Stimulated activated CD4-positive, alpha-beta T cell treated with anti-CD3 and anti-CD28 coated beads, TNF-alpha, amount 100 ng/mL, for 48 hours (primary cell): Measurements from ENCODE around the gene HPSE2.

Source experiments
- DNase-seq, 3 donors: peaks; one replicate each; pipeline ENCODE4 v3.0.0-alpha.2; 2020; ENCODE audit warnings: low read depth in 3 of 3

Gene HPSE2

DNA sequence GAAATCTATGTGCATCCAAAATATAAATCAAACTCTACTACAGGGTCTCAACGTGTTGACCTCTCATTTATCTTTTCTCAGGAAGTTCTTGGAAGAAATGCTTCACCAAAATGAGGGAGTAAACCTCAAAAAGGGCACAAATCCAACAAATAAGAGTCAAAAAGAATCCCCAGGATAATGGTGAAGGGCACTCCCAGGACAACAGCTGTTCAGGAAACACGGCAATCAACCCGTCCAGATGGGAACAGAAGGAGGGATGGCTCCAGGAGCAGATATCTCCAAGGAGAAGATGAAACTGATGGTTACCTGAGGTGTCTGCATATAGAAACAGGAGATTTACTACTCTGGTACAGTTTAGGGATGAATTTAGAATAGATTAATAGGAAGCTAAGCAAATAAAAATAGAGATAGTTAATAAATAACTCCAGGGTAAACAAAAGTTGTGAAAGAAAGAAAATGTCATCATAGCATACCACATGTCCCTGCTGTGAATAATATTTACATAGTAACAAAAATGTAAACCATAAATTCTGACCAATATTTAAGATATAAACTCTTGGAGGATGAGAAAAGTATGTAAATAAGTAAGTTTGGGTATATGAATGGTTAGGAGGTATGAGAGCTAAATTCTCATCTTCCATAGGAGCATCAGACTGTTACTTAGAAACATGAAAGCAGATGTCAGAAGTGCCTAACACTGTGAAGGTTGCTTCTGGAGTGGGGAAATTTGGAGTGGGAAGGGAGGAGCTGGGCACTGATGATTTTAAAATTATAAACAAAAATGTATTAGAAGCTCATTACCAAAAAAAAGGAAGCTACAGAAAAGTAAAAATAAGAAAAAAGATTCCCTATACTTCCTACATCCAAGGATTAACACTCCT is 551.4 kb downstream of the HPSE2 start:
- DNase-seq, result no peak

DNA sequence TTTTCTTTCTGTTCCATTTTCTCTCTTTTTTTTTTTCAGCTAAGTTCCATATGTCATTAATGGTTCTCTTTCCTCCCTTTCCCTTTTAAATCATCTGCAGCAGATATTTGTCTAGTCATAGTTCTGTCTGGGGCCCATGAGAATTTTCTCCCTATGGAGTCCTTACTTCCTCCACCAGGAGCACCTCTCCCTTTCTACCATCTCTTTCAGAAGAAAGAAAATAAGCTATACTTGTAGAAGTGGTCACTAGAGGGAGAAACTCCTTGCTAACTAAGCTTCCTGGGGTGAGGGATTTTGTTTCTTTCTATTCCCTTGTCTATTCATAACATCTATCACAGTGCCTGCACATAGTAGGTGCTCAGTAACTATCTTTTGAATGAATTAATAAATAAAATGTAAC is 558.8 kb downstream of the HPSE2 start:
- DNase-seq, result no peak

DNA sequence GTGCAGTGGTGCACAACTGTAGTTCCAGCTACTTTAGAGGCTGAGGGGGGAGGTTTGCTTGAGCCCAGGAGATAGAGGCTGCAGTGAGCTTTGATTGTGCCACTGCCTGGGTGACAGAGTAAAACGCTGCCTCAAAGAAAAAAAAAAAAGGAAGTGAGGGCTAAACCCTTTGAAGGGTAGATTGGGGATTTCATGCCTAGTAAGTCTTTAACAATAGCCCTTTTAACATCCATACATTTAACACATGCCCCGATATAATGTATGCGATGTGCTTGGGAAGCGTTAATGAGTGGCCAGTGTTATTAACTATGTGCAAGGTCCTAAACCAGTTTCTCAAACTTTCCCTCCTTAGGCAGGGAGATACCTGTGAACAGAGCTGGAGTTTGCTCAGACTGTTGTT is 559.8 kb downstream of the HPSE2 start:
- DNase-seq, result no peak

DNA sequence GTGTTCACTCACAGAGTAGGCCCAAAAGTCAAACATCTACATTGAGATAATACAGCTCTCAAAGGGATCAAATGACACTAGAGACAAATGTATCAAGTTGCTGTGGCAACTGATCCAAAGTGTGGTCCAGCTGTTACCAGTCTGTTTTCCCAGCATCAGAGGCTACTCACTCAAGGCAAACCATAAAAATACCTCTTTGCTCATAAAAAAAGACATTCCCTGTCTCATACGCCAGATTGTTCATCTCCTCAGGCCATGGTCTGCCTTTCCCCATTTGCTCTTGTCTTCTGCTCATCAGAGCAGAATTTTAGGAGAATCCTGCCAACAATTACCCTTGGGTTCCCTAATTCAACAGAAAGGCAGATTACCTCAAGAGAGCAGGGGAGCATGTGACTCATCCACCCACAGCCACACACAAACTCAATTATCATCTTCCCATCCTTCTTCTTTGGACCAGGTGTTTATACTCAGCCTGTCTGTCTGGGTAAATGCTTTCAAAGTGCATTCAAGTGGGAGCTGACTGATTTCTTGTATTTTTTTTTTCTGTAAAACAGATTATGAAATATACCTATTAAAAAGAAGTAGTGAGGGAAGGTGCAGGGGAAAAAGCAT is 562.4 kb downstream of the HPSE2 start:
- DNase-seq, result no peak

DNA sequence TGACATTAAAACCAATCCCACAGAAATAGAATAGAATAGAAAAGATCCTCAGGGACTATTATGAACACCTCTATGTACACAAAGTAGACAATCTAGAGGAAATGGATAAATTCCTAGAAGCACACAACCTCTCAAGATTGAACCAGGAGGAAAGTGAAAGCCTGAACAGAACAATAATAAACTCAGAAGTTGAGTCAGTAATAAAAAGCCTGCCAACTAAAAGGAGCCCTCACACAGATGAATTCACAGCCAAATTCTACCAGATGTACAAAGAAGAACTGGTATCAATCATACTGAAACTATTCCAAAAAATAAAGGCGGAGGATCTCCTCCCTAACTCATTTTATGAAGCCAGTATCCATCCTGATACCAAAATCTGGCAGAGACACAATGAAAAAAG is 568.6 kb downstream of the HPSE2 start:
- DNase-seq, result no peak

DNA sequence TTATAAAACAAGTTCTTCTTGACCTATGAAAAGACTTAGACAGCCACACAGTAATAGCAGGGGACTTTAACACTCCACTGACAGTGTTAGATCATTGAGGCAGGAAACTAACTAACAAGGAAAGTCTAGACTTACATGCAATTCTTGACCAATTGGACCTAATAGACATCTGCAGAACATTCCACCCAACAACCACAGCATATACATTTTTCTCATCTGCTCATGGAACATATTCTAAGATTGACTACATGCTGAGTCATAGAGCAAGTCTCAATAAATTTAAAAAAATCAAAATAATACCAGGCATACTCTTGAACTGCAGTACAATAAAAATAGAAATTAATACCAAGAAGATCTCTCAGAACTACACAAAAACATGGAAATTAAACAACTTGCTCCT is 569.4 kb downstream of the HPSE2 start:
- no peak for DNase-seq

DNA sequence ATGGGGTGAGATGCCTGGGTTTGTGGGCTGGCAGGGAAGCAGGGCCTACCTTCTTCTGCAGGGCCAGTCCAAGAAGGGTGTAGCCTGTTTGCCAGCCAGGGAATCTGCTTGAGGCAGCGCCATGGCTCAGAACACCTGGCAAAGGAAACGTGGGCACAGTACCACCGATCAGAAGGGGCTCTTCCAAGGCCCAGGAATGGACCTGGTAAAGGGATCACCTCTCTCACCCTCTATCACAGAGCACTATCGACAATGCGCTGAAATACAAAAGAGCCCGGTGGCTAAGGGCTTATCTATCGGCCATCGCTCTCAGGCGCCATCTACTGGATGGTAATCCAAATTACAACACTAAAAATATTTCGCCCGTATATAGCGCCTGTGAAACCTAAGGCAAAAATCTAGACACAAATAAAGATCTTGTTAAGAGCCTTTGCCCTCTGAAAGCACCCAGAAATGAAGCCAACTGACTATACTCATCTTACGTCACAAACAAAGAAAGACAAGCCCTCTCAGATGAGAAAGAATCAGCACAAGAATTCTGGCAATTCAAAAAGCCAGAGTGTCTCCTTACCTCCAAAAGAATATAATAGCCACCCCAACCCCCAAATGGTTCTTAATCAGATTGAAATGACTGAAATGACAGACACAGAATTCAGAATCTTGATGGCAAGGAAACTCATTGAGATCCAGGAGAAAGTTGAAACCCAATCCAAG is 571.2 kb downstream of the HPSE2 start:
- peak in 1 of 3 donors; percentile 13 for DNase-seq

DNA sequence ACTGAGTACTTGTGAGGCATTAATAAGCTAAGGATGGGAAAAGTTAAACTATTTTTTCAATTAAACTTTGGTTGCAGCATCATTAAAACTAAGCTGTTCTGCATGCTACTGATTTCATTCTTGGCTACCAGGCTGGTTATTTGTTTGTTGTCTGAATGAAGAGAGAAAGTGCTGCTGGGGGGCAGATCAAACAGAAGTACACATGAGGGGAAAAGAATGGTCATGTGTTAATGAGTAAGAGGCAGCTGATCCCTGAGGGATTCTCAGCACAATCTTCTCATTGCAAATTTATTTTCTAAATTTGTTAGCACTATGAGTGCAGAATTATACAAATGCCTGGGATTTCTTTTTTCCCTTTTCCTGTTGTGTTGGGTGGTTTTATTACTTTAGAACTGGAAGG is 575.7 kb downstream of the HPSE2 start:
- no peak for DNase-seq

DNA sequence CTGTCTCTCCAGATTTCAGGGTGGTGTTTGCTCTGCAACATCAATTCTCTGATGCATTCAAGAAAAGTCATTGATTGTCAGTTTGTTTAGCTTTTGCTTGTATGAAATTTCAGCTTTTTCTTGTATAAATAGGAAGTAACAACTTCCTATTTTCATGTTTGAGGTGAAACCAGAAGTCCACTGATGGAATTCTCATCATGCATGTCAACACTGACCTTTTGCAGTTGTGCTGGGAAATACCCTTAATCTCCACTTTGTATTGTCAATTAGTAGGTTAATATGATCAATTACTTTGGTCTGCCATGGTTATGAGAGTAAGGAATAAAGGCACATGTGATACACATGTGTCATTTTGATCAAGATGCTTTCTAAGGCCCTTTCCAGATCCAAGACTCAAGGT is 580.2 kb downstream of the HPSE2 start:
- no peak for DNase-seq

DNA sequence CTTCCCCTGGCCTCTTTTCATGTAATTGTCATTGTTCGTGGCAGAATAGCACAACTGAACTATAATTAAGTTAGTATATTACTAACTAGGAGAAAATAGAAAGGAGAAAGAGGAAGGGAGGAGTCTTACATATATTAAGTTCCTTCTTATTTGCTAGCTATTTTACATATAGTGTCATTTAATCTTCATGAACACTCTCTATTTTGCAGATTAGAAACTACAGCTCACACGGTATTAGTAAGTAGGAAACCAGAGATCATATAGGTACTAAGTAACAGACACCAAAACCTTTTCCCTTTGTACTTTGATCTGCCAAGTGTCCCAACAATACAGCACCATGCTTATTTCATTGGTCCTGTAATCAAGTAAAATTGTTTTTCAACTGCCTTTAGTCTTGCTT is 586.5 kb downstream of the HPSE2 start:
- no peak for DNase-seq

DNA sequence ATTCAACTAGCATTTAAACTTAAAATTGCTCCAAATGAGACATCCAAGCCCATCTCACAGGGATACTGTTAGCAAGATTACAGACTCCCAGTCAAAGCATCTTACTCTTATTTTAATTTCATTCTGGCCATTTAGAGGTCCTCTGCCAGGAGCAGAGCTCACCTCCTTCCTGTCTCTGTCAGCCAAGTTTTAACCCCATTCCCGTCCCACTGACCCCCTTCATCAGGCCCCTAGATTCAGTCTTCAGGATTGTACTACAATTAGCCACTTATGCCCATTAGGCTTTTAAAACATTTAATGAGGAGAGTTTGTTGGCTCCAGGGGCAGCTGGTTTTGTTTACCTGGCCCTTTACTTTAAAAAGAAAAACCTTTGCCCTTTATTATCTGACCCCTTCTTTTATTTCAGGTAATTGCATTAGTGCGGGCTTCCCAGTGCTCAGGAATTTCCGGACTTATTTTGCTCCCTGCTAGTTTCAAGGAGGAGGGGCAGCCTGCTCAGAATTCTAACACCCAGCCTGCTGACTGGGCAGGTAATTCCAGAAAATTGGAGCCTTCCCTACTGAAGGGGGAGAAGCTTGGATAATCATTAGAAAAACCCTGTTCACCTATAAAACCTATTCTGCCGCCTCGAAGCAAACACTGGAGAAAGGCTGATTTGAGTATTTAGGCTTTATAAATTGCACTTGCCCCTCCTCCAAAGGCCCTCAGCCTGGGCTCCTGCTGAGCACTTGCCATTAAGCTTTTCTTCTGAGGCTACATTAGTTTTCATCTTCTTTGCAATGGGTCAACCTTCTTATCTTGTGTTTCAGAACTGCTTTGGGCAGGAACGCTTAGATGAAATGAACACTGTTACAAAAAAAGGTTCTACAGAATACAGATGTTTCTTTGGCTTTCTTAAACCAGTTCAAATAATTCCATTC is 588.4 kb downstream of the HPSE2 start:
- no peak for DNase-seq

DNA sequence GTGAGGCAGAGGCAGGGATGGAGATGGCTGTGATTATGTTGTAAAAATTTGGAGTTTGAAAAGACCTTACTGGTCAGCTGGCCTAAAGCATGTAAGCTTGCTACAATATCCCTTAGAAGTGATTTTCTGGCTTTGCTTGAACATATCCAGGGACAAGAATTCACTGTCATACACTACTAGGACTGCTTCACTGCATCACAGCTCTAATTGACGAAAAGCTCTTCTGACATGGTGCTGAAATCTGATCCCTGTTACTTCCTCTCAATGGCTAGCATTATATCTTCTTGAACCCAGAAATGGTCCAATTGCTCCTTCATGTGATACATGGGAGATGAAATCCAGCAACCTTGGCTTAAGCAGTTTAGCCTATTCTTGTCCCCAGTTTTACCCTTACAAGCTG is 591.2 kb downstream of the HPSE2 start:
- DNase-seq, result no peak

DNA sequence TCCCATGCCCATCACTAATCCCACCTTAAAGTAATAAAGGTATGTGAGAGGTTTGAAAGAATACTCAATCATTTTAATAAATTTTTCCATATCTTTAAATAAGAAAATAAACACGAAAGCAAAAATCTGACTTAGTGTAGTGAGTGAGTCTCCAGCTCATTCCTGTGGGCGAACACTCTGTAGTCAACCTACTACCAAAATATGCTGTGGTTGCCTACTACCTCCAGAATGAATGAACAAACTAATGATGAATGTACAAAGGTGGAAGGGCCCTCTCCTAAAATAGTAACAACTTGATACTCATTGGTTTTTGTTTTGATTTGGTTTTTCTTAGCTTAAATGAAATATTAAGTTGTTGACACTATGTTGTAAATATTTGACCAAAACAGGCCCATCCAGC is 593.4 kb downstream of the HPSE2 start:
- DNase-seq, result no peak

DNA sequence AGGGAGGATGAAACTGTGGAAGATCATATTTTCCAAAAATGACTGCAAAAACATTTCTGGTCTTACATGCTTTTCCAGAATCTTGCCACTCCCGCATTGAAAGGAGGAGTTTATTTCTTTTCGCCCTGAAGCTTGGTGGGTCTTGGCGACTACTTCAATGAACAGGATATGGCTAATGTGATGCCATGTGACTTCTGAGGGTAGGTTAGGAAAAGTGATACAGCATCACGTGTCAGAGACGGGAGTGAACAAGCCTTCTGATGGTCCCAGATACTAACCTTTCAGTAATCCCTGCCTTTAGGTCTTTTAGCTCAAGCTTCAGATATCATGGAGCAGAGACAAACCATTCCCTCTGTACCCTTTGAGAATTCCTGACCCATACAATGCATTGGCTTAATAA is 596.7 kb downstream of the HPSE2 start:
- no peak for DNase-seq

DNA sequence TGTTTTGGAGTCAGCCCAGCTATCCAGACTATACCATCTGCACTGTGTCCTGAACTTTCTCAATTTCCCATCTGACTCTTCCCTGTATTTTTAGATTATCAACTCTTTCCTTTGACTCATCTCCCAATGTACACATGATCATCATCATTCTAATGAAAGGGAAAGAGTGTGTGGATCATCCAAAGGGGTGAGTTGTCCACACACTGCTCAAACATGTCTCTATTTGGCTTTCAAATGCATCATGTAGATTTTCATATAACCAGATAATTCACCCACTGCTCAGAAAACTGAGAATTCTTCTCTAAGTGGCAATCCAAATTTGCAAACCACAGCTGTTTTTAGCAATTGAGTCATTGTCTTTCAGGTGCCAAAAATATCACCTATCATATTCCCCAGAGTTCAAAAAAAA is 598.7 kb downstream of the HPSE2 start:
- no peak for DNase-seq

DNA sequence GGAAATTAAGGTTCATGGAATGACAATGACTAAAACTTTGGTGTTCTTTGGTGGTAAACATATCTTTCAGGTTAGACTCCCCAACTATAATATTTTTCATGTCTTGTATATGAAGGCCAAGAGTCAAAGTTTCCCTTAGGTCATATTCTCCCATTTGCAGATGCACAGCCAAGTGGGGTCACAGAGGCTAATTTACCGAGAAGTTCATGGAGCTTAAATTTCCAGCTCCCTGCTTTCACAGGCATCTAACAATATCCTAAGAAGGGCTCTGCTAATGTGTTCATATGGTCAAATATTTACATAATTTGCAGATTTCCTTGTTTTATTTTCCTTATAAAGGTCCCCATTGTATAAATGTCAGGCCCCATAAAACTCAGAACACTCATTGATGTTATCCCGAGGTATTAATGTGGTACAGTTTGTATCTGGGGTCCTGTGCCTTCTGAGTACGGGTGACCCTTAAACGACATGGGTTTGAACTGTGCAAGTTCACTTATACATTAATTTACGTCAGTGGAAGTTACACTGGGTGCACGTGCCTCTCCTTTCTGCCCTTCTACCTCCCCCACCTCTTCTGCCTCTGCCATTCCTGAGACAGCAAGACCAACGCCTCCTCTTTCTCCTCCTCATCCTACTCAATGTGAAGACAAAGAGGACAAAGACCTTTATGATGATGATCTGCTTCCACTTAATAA is 603.0 kb downstream of the HPSE2 start:
- DNase-seq, result no peak

DNA sequence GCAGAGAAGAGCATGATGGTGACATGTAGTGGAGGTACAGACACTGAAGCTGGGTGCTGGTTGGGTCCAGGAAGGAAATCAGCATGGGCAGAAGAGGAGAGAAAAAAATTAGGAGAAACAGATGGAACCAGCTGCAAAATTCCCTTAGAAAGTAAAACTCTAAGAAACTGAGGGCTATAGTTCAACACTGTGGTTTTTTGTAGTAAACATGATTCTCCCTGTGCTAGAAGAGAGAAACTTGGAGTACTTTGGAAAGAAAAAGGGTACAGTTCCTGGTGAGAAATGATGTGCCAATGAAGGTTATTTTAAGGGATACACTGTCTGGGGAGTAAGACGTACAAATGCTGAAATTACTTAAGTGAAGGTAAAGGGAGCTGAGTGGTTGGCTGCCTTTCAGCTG is 607.4 kb downstream of the HPSE2 start:
- no peak for DNase-seq

DNA sequence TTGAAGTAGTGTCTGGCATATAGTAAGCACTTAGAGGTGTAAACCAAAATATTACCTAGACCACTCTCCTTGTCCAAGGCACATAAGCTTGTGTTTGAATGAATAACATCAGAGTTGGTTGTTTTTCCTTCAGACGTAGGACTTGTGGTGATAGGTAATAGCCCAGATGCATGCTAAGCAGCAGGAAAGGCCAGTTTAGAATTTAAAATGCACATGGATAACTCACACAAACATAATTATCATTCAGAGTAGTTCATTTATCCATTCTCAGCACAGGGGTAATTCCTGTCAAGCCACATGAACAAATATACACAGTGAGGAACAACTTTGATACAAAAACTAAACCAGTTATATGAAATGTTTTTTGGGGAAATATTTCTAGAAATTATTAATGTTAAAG is 607.9 kb downstream of the HPSE2 start:
- no peak for DNase-seq

DNA sequence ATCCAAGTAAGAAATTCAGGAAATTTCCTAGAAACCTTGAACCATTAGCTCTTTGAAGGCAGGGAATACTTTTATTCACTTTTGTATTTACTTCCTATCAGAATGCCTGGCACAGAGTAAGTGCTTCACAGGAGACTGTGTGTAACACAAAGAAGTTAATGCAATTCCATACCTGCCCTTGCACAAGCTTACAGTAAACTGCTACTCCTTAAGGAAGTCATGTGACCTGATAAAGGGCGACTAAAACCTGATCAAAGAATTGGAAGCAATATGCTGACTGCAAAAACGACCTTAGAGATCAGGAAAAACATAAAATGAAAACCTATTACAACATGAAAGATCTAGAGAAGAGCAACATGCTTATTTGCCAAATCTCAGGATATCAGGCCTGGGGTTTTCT is 610.7 kb downstream of the HPSE2 start:
- no peak for DNase-seq

DNA sequence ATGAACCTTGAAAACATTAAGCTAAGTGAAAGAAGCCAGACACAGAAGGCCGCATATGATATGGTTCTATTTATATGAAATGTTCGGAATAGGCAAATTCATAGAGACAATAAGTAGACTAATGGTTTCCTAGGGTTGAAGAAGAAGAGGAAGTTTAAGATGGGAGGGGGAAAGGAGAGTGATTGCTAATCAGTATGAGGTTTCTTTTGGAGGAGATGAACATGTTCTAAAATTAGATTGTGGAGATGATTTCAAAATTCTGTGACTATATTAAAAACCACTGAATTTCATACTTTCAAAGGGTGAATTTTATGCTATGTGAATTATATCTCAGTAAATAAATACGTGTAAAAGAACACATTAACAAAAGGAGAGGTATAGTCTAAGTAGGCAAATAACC is 612.5 kb downstream of the HPSE2 start:
- DNase-seq, result no peak

DNA sequence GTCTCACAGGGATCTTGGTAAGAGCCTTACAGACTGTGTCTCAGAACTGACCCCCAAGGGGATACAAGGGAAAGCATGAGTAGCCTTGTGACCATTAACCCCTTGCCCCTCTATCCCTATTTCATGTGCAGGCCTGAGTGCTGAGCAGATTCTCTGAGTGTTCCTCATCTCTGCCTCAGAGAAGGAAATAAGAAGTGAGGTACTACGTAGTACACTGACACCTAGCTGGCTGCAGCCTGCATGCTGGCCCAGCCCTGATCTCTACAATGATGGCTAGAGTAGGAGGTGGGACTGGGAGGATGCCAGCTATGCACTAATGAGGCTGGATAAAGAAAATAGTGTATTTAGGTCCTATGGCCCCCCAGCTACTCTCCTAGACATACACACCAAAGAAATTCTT is 614.0 kb downstream of the HPSE2 start:
- no peak for DNase-seq
